PC-9 (cell line): ENCODE measurements around the gene ROCK1.

Source experiments
- CTCF ChIP-seq: fragments of 200-600 bp; sonication (generic); conservative IDR thresholded peaks from 2 replicates; pipeline ENCODE4 v1.6.1; 2017; ENCODE audit warnings: mixed run types, antibody characterized with exemption, mild to moderate bottlenecking, moderate library complexity
- EZH2 ChIP-seq: fragments of 200-600 bp; sonication (generic); IDR thresholded peaks from 2 replicates; pipeline ENCODE4 v1.8.0; 2017; ENCODE audit warnings: antibody characterized with exemption, low read depth

GRCh38 chr18:21100146-21100545 lies 11.5 kb downstream of the ROCK1 start:
- TF ChIP-seq CTCF (no peak), EZH2 (no peak)
